OCI-LY3 (cell line): ENCODE data around the gene SEMG1.

Experiments
- EZH2phosphoT487 ChIP-seq: fragments of 200-600 bp; shearing (Covaris generic); IDR thresholded peaks from 2 replicates; pipeline ENCODE4 v1.6.1; 2018; ENCODE audit warnings: antibody characterized with exemption, mixed run types, low read depth
- TF ChIP-seq, protein P1 (sequence below): fragments of 200-600, 300-600 bp; sonication (generic); IDR thresholded peaks from 2 replicates; pipeline ENCODE4 v1.5.1; 2014; ENCODE audit warnings: antibody characterized with exemption, low read length, low read depth

GRCh38 chr20:45187693-45188092 is 19.1 kb upstream of the SEMG1 start:
- TF ChIP-seq, protein P1, sequence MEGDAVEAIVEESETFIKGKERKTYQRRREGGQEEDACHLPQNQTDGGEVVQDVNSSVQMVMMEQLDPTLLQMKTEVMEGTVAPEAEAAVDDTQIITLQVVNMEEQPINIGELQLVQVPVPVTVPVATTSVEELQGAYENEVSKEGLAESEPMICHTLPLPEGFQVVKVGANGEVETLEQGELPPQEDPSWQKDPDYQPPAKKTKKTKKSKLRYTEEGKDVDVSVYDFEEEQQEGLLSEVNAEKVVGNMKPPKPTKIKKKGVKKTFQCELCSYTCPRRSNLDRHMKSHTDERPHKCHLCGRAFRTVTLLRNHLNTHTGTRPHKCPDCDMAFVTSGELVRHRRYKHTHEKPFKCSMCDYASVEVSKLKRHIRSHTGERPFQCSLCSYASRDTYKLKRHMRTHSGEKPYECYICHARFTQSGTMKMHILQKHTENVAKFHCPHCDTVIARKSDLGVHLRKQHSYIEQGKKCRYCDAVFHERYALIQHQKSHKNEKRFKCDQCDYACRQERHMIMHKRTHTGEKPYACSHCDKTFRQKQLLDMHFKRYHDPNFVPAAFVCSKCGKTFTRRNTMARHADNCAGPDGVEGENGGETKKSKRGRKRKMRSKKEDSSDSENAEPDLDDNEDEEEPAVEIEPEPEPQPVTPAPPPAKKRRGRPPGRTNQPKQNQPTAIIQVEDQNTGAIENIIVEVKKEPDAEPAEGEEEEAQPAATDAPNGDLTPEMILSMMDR = no peak
- TF ChIP-seq EZH2phosphoT487 = no peak
